ENCODE measurements around the gene TTI1. TPM values are rescaled to one million over a fixed set of nuclear protein-coding genes. Genes with fewer than 3 reads are reported as not detected.

Gene TTI1
- total and polyA plus RNA-seq, 2 of the 13 experiments (the other 11 are each of a cell fraction or from before 2014, with no cell fraction given) = 22.9 to 39.8 TPM

DNA sequence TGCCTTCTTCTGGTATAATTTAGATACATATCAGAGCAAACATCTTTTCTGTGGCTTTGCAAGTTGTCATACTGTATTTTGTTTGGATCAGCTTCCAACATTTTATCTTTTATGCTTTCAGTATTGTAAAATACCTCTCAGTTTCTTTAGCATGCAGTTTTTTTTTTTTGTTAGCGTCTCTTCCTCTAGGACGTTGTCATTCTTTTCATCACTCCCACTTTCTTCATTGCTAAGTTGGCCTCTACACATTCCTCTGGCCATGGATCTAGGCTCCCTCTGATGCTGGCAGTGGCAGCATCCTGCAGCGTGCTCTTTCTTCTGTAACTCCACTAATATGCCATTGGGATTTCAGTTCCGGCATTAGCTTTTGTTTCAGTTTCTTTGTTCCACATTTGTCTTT lies 22.0 kb upstream of the TTI1 start:
- peaks cover 29% of the 10 kb centered on the region for H3K4me1 ChIP-seq (ENCODE audit: insufficient read depth, low read length)
- WGBS (ENCODE audit: low lambda C conversion rate) = 95% methylated on average over 4 of the region's 4 CpGs
- intact Hi-C loops (cut with micrococcal nuclease; ENCODE audit: unreplicated experiment) = loop anchor here (5.0 kb wide), 1 partner anchor 237 kb away; no protein-coding TSS in a partner anchor
- in situ Hi-C loops (cut with HindIII; ENCODE audit: extremely low pct_ligation_motif_present, low pct_unique_long_range_greater_than_20kb) = loop anchor here (5.0 to 25.0 kb wide), 4 partner anchors 112 to 357 kb away; partner anchors contain the start of gene TGM2
- no peaks in the 10 kb centered on the region for H3K9me3 ChIP-seq (ENCODE audit: low read length)
- no peak overlapping the region for H3K4me3 ChIP-seq (replicated peaks in 1 of 3; ENCODE audit: insufficient read depth in 1 of 3, low read depth in 2 of 3, low read length in 3 of 3)
- ChIA-PET CTCF (ENCODE audit: low intra/inter-chr PET ratio, low total read pairs) (interaction anchor here (1.5 kb wide), 1 partner anchor 166 kb away, joined by 6 read pairs; no protein-coding TSS in a partner anchor), POLR2A (no interaction called here)
- no peak for FAIRE-seq
- H3K9ac ChIP-seq (ENCODE audit: insufficient read depth, low read depth, low read length) = no peak overlapping the region
- H3K36me3 ChIP-seq (replicated peaks in 1 of 2; ENCODE audit: control insufficient read depth in 1 of 2, insufficient read depth in 2 of 2, low read length in 2 of 2) = peaks cover 27 to 83% of the 10 kb centered on the region in 2 experiments
- H4K20me1 ChIP-seq (ENCODE audit: insufficient read depth, low read length) = peaks cover 28% of the 10 kb centered on the region
- H3K27ac ChIP-seq (ENCODE audit: extremely low read length, insufficient read depth, low read length) = no peak overlapping the region
- no peak overlapping the region for H2AFZ ChIP-seq (ENCODE audit: low read length)
- H3K79me2 ChIP-seq (ENCODE audit: insufficient read depth, low read length) = peaks cover 53% of the 10 kb centered on the region
- DNase-seq (ENCODE audit: low spot score) = no peak
- H3K4me2 ChIP-seq (ENCODE audit: low read depth, low read length) = no peak overlapping the region
- ATAC-seq = no peak
- H3K27me3 ChIP-seq (ENCODE audit: control insufficient read depth in 1 of 2, insufficient read depth in 2 of 2, low read length in 2 of 2) = no peaks in the 10 kb centered on the region
- no TSS peak for BruUV-seq (replicated peaks)
- TF ChIP-seq BRD4 (CRISPR knock-in tag; IDR thresholded peaks at IDR 0.05) (no peak), HIVEP1 (CRISPR knock-in tag; IDR thresholded peaks at IDR 0.05) (no peak), ARHGAP35 (CRISPR knock-in tag; IDR thresholded peaks at IDR 0.05; ENCODE audit: borderline replicate concordance) (no peak), SIX4 (CRISPR knock-in tag; IDR thresholded peaks at IDR 0.05) (no peak), ZNF24 (IDR thresholded peaks at IDR 0.05) (no peak), KLF15 (CRISPR knock-in tag; IDR thresholded peaks at IDR 0.05; ENCODE audit: borderline replicate concordance) (no peak), KAT8 (CRISPR knock-in tag; IDR thresholded peaks at IDR 0.05) (no peak), TCF12 (IDR thresholded peaks at IDR 0.05) (no peak), TCF12 (CRISPR knock-in tag; IDR thresholded peaks at IDR 0.05) (no peak), GATAD2A (CRISPR knock-in tag; IDR thresholded peaks at IDR 0.05) (no peak), POLR2AphosphoS2 (IDR thresholded peaks at IDR 0.05; ENCODE audit: low read depth, low read length) (no peak)
- TF ChIP-seq, protein P1, sequence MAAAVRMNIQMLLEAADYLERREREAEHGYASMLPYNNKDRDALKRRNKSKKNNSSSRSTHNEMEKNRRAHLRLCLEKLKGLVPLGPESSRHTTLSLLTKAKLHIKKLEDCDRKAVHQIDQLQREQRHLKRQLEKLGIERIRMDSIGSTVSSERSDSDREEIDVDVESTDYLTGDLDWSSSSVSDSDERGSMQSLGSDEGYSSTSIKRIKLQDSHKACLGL (CRISPR knock-in tag; IDR thresholded peaks at IDR 0.05) = no peak
- TF ChIP-seq, protein P2, sequence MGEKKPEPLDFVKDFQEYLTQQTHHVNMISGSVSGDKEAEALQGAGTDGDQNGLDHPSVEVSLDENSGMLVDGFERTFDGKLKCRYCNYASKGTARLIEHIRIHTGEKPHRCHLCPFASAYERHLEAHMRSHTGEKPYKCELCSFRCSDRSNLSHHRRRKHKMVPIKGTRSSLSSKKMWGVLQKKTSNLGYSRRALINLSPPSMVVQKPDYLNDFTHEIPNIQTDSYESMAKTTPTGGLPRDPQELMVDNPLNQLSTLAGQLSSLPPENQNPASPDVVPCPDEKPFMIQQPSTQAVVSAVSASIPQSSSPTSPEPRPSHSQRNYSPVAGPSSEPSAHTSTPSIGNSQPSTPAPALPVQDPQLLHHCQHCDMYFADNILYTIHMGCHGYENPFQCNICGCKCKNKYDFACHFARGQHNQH (CRISPR knock-in tag; IDR thresholded peaks at IDR 0.05) = no peak
- TF ChIP-seq, protein P3, sequence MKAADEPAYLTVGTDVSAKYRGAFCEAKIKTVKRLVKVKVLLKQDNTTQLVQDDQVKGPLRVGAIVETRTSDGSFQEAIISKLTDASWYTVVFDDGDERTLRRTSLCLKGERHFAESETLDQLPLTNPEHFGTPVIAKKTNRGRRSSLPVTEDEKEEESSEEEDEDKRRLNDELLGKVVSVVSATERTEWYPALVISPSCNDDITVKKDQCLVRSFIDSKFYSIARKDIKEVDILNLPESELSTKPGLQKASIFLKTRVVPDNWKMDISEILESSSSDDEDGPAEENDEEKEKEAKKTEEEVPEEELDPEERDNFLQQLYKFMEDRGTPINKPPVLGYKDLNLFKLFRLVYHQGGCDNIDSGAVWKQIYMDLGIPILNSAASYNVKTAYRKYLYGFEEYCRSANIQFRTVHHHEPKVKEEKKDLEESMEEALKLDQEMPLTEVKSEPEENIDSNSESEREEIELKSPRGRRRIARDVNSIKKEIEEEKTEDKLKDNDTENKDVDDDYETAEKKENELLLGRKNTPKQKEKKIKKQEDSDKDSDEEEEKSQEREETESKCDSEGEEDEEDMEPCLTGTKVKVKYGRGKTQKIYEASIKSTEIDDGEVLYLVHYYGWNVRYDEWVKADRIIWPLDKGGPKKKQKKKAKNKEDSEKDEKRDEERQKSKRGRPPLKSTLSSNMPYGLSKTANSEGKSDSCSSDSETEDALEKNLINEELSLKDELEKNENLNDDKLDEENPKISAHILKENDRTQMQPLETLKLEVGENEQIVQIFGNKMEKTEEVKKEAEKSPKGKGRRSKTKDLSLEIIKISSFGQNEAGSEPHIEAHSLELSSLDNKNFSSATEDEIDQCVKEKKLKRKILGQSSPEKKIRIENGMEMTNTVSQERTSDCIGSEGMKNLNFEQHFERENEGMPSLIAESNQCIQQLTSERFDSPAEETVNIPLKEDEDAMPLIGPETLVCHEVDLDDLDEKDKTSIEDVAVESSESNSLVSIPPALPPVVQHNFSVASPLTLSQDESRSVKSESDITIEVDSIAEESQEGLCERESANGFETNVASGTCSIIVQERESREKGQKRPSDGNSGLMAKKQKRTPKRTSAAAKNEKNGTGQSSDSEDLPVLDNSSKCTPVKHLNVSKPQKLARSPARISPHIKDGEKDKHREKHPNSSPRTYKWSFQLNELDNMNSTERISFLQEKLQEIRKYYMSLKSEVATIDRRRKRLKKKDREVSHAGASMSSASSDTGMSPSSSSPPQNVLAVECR (CRISPR knock-in tag; IDR thresholded peaks at IDR 0.05; ENCODE audit: borderline replicate concordance) = no peak

Measured in HepG2 (cell line).